ENCODE measurements around the gene PRAMEF8.
"Not testable (repeated sequence)": the region's sequence is repeated elsewhere in the genome, so short reads cannot be mapped to it uniquely, and the experiment has no call there.

GRCh38 chr1:13237572-13237971 is 47.4 kb downstream of the PRAMEF8 start:
- TF ChIP-seq CTCF (IDR thresholded peaks at IDR 0.05; ENCODE audit: low read depth, low read length, missing input control); REST (IDR thresholded peaks at IDR 0.05); RAD21 (IDR thresholded peaks at IDR 0.05): not testable (repeated sequence)

All from liver (tissue), 3 donors.